GM12874 (cell line): ENCODE data around the gene MGST1.

Experiments
- TF ChIP-seq, protein P1 (sequence below): IDR thresholded peaks from 2 replicates; pipeline ENCODE4 v1.5.1; 2011; ENCODE audit warnings: low read depth, mild to moderate bottlenecking, control low read depth, low read length, moderate library complexity; ENCODE audit not compliant: insufficient read depth

Gene MGST1

DNA sequence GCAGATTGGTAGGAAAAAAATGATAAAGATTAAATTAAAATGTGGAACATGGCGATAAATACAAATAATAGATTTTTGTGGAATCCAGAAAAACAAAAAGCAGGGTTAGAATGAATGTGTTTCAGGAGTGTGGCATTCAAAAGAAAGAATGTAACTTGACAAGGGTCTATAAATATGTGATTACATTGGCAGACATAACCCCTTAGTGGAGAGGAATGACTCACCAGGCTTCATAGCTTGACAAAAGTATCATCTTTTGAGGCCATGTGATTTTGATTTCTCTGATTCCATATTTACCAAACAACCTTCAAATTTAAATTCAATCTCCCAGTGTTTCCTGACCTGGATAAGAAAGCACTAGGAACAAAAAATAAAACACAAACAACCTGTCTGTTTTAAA, 24.4 kb upstream of the MGST1 start:
- TF ChIP-seq, protein P1, sequence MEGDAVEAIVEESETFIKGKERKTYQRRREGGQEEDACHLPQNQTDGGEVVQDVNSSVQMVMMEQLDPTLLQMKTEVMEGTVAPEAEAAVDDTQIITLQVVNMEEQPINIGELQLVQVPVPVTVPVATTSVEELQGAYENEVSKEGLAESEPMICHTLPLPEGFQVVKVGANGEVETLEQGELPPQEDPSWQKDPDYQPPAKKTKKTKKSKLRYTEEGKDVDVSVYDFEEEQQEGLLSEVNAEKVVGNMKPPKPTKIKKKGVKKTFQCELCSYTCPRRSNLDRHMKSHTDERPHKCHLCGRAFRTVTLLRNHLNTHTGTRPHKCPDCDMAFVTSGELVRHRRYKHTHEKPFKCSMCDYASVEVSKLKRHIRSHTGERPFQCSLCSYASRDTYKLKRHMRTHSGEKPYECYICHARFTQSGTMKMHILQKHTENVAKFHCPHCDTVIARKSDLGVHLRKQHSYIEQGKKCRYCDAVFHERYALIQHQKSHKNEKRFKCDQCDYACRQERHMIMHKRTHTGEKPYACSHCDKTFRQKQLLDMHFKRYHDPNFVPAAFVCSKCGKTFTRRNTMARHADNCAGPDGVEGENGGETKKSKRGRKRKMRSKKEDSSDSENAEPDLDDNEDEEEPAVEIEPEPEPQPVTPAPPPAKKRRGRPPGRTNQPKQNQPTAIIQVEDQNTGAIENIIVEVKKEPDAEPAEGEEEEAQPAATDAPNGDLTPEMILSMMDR, result no peak

DNA sequence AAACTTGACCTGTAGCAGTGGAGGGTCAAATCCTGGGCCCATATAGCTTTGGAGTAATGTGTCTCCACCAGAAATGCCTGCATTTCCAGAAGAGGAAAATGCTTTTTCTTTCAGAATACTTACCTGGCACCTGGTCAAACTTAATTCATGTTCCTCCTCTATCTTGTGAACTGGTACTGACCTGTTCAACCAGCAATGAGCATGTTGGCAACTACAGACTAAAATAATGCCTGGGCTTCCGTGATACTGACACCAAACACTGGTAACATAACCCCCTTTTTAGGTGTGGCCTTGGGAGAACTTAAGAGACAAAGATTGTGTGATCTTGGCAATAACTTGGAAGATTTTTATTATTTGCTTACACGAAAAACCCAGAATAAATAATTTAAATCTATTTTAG, 23.8 kb upstream of the MGST1 start:
- TF ChIP-seq, protein P1, result no peak

DNA sequence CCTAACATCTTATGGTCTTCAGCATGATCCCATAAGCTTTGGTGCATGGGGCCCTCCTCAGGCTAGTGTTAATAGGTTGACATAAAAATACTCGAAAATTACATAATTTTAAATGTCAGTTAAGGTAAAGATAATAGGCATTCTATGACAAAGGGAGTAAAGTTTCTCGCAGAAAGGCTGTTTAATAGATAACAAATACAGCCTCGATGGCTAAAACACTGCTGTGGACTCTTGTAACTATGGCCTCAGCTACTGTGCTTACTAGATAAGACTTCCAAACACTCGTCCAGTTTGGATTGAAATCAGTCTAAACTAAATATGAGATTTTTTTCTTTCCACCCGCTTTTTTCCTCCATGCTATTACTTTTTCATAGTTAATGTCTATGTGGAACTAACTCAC, 23.2 kb upstream of the MGST1 start:
- TF ChIP-seq, protein P1, result no peak

DNA sequence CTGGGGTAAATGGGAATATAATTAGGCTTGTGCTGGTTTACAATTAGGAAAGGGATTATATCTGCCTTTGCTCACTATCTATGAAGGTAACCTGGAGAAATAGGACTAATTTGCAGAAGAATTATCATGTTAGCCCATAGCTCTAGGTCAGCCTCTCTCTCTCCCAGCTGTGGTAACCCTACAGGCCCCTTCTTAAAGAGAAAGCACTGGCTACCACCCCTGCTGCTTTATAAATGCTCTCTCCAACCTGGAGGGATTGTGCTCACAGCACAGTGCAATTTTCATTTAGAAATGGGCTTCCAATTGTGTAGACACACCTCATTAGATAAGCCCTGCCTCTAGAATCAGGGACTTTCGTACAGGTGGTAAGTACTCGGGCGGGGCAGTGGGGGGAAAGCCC, 22.7 kb upstream of the MGST1 start:
- TF ChIP-seq, protein P1, result no peak

DNA sequence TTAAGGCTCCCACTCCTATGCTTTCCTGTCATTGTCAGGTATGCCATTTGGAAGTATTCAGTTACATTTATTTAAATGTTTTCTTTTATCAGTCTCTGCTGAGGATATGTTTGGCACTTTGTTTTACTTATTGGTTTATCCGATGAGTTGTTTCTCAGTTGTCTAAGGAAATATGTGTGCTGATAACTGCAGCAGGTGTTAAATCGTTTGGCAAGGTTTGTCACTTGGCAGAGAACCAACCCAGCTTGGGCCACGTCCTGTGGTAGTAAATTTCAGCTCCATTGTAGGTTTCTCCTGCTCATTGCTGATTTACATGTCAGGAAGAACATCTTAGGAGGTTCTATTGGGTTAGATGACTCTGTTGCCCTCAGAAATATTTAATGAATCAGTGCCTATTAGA, 22.0 kb upstream of the MGST1 start:
- TF ChIP-seq, protein P1, result no peak

DNA sequence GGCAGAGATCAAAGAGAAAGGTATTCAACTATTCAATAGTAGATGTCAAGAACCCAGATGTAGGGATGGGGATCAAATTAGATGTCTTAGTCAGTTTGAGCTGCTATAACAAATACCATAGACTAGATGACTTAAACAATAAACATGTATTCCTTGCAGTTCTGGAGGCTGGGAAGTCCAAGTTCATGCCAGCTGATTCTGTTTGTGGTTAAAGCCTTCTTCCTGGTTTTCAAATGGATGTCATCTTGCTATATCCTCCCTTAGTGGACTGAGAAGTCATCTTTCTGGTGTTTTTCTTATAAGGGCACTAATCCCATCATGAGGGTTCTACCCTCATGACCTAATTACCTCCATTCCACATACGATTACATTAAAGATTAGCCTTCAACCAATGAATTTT, 19.5 kb upstream of the MGST1 start:
- TF ChIP-seq, protein P1, result no peak

DNA sequence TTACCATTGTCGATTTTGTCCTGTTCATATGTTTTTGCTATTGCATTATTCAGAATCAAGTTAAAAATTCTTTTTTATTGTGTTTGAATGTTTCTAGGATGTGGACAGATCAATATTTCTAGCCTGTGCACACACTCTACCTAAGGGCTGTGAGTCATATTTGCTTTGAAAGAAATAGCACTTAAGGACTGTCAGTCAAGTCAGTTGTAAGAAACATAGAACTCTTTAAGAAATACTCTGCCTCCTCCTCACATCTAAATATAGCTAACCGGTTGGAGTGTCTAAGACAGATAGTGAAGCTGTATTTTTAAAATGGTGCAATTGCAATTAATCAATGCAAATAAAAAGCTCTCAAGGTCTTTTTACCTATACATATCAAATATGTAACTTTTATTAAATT, 17.9 kb upstream of the MGST1 start:
- TF ChIP-seq, protein P1, result no peak

DNA sequence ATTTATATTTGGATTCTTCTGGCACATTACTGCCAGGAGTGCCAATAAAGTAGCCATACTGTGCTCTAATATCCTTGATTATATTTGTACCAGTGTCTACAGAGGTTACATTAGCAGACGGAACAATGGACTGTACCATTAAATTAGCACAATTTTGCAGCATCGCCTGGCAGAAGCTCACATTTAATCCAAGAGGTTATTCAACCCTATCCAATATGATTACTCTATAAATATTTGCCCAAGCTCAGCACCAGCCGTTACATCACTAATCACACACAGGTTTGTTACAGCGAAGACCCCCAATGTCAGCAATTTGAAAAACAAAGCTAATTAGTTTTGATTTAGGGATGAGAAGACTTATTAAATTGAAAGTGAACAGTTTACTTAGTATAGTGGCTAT, 16.9 kb upstream of the MGST1 start:
- TF ChIP-seq, protein P1, result no peak
